ENCODE measurements around the gene PIGB.

The PIGB gene

GRCh38 chr15:55357774-55358173 is 38.8 kb downstream of the PIGB start:
- Histone ChIP-seq H3K4me3 (no peak overlapping the region), H3K27ac (no peak overlapping the region)
- no peak for TF ChIP-seq CTCF (IDR thresholded peaks at IDR 0.05)
- no peak for DNase-seq (ENCODE audit: low spot score)

GRCh38 chr15:55358471-55358870 is 39.4 kb downstream of the PIGB start:
- TF ChIP-seq CTCF (IDR thresholded peaks at IDR 0.05) = no peak
- H3K4me3 ChIP-seq = no peak overlapping the region
- no peak overlapping the region for H3K27ac ChIP-seq
- DNase-seq (ENCODE audit: low spot score) = no peak

GRCh38 chr15:55360256-55360655 is 41.2 kb downstream of the PIGB start:
- H3K4me3 ChIP-seq = no peak overlapping the region
- TF ChIP-seq CTCF (IDR thresholded peaks at IDR 0.05) = no peak
- peak overlapping the region in 1 of 2 donors; percentile 30 for H3K27ac ChIP-seq
- DNase-seq (ENCODE audit: low spot score) = no peak

GRCh38 chr15:55361048-55361447 is 42.0 kb downstream of the PIGB start:
- H3K27ac ChIP-seq = no peak overlapping the region
- H3K4me3 ChIP-seq = no peak overlapping the region
- TF ChIP-seq CTCF (IDR thresholded peaks at IDR 0.05) = no peak
- DNase-seq (ENCODE audit: low spot score) = no peak

GRCh38 chr15:55362641-55363040 is 43.6 kb downstream of the PIGB start:
- no peak for TF ChIP-seq CTCF (IDR thresholded peaks at IDR 0.05)
- Histone ChIP-seq H3K27ac (no peak overlapping the region), H3K4me3 (no peak overlapping the region)
- DNase-seq (ENCODE audit: low spot score) = no peak

GRCh38 chr15:55366981-55367380 is 48.0 kb downstream of the PIGB start:
- no peak for TF ChIP-seq CTCF (IDR thresholded peaks at IDR 0.05)
- no peak for DNase-seq (ENCODE audit: low spot score)
- Histone ChIP-seq H3K4me3 (no peak overlapping the region), H3K27ac (no peak overlapping the region)

- DNase-seq (ENCODE audit: low spot score) = no peak
- no peak for TF ChIP-seq CTCF (IDR thresholded peaks at IDR 0.05)
- no peak overlapping the region for H3K4me3 ChIP-seq
- no peak overlapping the region for H3K27ac ChIP-seq
Observed at GRCh38 chr15:55372701-55373440, 53.8 kb downstream of the PIGB start.
